ENCODE results near the gene GAB2. TPM values are rescaled to one million over a fixed set of nuclear protein-coding genes. Genes with fewer than 3 reads are reported as not detected.

The GAB2 gene
- total RNA-seq, 3 donors from 2014 or later = 1.9 to 3.2 (median 3.2) TPM

DNA sequence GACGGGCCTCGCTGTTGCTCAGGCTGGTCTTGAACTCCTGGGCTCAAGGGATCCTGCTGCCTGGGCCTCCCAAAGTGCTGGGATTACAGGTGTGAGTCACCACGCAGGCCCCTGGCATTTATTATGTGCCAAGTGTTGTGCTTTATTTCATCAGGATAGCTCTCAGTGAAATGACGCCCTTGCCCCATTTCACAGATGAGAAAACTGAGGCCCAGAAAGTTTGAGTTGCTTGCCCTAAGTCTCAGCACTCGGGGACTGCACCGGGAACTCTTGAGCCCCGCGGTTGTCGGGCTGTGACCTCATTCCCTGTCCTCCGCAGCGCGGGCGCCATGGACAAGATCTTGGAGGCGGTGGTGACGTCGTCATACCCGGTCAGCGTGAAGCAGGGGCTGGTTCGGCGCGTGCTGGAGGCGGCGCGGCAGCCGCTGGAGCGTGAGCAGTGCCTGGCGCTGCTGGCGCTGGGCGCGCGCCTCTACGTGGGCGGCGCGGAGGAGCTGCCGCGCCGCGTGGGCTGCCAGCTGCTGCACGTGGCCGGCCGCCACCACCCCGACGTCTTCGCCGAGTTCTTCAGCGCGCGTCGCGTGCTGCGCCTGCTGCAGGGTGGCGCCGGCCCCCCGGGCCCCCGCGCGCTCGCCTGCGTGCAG, 221.6 kb downstream of the GAB2 start:
- H3K27me3 Mint-ChIP-seq (ENCODE audit: low read depth) = no peaks in the 10 kb centered on the region
- H3K9me3 Mint-ChIP-seq = no peaks in the 10 kb centered on the region
- DNase-seq (no peak), ATAC-seq (no peak)
- peaks cover 7% of the 10 kb centered on the region for H3K36me3 Mint-ChIP-seq (ENCODE audit: insufficient read depth)
- H3K4me3 Mint-ChIP-seq = no peak overlapping the region
- peaks cover 26% of the 10 kb centered on the region for H3K4me1 Mint-ChIP-seq (ENCODE audit: low read depth)

DNA sequence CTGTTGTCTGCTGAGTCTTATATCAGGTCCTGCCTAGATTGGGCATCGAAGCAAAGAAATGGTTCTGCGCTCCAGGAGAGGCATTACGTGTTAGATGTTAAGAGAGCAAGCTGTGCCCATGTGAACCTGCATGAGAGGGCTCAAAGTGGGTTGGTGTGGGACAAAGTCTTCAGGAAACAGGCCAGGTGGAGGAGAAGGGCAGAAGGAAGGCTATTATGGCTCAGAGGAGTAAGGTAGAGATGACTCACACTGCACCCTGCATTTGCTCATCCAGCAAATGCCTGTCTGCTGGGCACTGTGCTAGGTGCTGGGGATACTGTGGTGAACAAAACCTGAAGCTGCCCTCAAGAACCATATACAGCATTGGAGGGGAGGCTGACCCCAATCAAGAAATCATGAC, 223.1 kb downstream of the GAB2 start:
- no peaks in the 10 kb centered on the region for H3K9me3 Mint-ChIP-seq
- H3K4me3 Mint-ChIP-seq = no peak overlapping the region
- ATAC-seq (peak in 1 of 2 donors; percentile 39), DNase-seq (no peak)
- peaks cover 39% of the 10 kb centered on the region for H3K4me1 Mint-ChIP-seq (ENCODE audit: low read depth)
- H3K36me3 Mint-ChIP-seq (ENCODE audit: insufficient read depth) = peaks cover 7% of the 10 kb centered on the region
- no peaks in the 10 kb centered on the region for H3K27me3 Mint-ChIP-seq (ENCODE audit: low read depth)

DNA sequence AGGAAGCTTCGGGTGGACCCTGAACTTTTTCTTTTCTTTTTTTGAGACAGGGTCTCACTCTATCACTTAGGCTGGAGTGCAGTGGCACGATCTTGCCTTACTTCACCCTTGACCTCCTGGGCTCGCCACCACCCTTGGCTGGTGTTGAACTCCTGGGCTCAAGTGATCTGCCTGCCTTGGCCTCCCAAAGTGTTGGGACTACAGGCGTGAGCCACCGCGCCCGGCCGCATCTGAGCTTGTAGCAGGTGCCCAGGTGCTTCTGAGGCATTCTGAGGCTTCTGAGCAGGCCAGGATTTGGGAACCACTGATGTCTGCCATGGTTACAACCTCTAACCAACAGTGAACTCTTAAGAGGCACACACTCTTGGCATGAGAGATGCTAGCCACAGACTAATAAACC, 223.8 kb downstream of the GAB2 start:
- DNase-seq (no peak), ATAC-seq (no peak)
- H3K4me1 Mint-ChIP-seq (ENCODE audit: low read depth) = peaks cover 44% of the 10 kb centered on the region
- no peak overlapping the region for H3K4me3 Mint-ChIP-seq
- no peaks in the 10 kb centered on the region for H3K9me3 Mint-ChIP-seq
- H3K36me3 Mint-ChIP-seq (ENCODE audit: insufficient read depth) = peaks cover 7% of the 10 kb centered on the region
- no peaks in the 10 kb centered on the region for H3K27me3 Mint-ChIP-seq (ENCODE audit: low read depth)

DNA sequence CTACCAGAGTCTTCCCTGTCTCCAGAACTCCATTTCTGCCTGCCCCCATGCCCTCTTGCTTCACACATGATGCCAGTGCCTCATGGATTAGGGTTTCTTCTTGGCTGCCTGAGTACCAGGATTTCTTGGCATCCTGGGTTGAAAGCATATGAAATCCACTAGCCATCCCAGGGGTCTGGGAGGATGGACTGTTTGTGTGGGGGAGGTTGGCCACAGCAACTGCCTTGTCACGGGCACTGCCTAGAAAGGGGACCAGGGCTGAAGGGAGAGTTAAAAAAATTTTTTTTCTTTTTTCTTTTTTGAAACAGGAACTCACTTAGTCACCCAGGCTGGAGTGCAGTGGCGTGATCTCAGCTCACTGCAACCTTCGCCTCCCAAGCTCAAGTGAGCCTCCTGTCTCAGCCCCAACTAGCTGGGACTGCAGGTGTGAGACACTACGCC, 224.7 kb downstream of the GAB2 start:
- ATAC-seq (no peak), DNase-seq (no peak)
- Mint-ChIP-seq H3K9me3 (no peaks in the 10 kb centered on the region), H3K4me3 (no peak overlapping the region), H3K36me3 (ENCODE audit: insufficient read depth) (peaks cover 7% of the 10 kb centered on the region), H3K4me1 (ENCODE audit: low read depth) (peaks cover 45% of the 10 kb centered on the region), H3K27me3 (ENCODE audit: low read depth) (no peaks in the 10 kb centered on the region)

DNA sequence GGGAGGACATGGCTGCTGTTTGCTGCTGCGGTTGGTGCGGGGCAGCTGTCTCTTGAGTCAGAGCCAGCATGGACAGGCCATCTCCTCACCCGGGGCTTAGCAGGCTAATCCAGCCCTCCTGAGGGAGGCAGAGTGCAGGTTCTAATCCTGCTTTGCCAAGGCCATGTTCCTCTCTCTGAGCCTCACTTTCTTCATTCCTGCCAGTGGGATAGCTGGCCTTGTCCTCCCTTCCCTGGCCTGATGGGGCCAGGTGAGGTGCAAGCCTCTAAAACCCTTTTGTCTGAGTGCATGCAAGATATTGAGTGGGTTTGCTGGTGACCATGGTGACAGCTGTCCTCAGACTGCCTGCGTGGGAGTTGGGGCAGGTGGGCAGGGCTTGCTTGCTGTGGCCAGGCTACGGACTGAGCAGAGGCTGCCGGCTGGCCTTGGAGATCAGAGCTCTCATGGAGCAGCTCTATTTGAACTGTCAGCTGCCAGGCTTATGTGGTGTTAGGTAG, 225.3 kb downstream of the GAB2 start:
- ATAC-seq (no peak), DNase-seq (no peak)
- Mint-ChIP-seq H3K9me3 (no peaks in the 10 kb centered on the region), H3K4me3 (no peak overlapping the region), H3K4me1 (ENCODE audit: low read depth) (peaks cover 51% of the 10 kb centered on the region), H3K36me3 (ENCODE audit: insufficient read depth) (peaks cover 7% of the 10 kb centered on the region), H3K27me3 (ENCODE audit: low read depth) (no peaks in the 10 kb centered on the region)

DNA sequence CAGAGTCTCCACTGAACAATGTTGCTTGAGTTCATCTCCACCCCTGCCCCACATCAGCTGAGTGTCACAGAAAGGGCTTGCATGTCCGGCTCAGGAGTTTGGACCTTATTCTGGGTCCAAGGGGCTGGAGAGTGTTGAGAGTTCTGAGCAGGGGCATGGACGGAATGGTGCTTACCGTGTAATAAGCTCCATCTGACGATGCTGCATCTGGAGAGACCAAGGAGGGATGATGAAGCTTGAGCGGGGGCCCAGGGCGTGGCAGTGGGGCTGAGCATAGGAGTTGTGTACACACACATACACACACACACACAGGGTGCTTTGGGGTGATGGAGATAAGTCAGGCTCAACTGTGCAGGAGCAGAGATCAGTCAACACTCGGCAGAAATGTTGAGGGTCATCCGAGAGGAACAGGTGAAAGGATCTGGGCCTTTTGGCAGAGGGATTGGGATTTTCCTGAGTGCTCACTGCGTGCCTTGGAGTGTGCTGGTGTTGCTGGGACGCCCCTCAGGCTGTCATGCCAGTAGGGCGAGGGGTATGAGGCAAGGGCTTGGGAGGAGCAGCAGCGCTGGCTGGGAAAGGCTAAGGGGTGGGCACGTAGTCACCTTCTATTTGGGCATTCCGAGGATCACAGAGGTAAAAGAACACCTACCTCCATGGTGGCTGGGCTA, 226.6 kb downstream of the GAB2 start:
- DNase-seq (no peak), ATAC-seq (no peak)
- H3K27me3 Mint-ChIP-seq (ENCODE audit: low read depth) = no peaks in the 10 kb centered on the region
- peaks cover 59% of the 10 kb centered on the region for H3K4me1 Mint-ChIP-seq (ENCODE audit: low read depth)
- peaks cover 6% of the 10 kb centered on the region for H3K36me3 Mint-ChIP-seq (ENCODE audit: insufficient read depth)
- H3K4me3 Mint-ChIP-seq = no peak overlapping the region
- no peaks in the 10 kb centered on the region for H3K9me3 Mint-ChIP-seq

DNA sequence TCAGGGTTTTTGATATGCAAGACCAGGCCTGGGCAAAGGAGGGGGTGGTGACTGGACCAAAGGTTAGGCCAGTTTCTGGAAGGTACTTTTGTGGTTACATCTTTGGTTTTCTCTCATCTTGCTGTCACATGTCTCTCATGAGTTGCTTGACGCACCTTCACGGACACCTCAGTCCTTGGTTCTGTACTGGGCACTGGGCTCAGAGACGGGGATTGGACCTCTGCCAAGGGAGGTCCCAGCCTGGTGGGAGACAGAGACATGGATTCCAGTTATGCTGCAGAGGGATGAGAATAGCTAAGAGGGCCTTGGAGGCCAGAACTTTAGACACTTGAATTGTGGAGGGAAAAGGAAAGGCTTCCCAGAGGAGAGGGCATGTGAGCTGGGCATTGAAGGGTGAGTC, 227.2 kb downstream of the GAB2 start:
- no peak for DNase-seq

DNA sequence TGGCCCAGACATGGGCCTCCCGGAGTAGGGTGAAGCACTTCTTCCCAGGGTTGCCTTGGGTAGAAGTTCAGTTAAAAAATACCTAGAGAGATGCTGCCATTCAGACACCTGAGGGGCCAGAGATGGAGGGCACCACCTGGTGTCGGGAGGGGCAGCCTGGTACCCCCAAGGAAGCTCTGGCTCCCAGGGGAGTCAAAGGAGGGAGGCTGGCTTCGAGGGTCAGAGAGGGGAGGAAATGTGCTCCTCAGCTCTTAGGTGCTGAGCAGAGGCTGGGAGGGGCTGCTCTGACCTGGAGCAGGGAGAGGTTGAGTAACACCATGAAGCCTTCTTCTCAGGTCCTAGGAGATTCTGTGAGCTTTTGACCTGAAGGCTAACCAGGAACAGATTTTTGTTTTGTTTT, 227.8 kb downstream of the GAB2 start:
- peak overlapping the region; percentile 99 for H3K4me3 Mint-ChIP-seq
- peaks cover 2% of the 10 kb centered on the region for H3K36me3 Mint-ChIP-seq (ENCODE audit: insufficient read depth)
- H3K9me3 Mint-ChIP-seq = no peaks in the 10 kb centered on the region
- peaks cover 59% of the 10 kb centered on the region for H3K4me1 Mint-ChIP-seq (ENCODE audit: low read depth)
- no peaks in the 10 kb centered on the region for H3K27me3 Mint-ChIP-seq (ENCODE audit: low read depth)
- no peak for ATAC-seq
- DNase-seq = no peak

More for the DNA sequence above, 227.2 kb downstream of the GAB2 start:
- no peaks in the 10 kb centered on the region for H3K27me3 Mint-ChIP-seq (ENCODE audit: low read depth)
- ATAC-seq = no peak
- H3K4me3 Mint-ChIP-seq = peak overlapping the region; percentile 99
- H3K4me1 Mint-ChIP-seq (ENCODE audit: low read depth) = peaks cover 59% of the 10 kb centered on the region
- H3K9me3 Mint-ChIP-seq = no peaks in the 10 kb centered on the region
- H3K36me3 Mint-ChIP-seq (ENCODE audit: insufficient read depth) = peaks cover 4% of the 10 kb centered on the region

DNA sequence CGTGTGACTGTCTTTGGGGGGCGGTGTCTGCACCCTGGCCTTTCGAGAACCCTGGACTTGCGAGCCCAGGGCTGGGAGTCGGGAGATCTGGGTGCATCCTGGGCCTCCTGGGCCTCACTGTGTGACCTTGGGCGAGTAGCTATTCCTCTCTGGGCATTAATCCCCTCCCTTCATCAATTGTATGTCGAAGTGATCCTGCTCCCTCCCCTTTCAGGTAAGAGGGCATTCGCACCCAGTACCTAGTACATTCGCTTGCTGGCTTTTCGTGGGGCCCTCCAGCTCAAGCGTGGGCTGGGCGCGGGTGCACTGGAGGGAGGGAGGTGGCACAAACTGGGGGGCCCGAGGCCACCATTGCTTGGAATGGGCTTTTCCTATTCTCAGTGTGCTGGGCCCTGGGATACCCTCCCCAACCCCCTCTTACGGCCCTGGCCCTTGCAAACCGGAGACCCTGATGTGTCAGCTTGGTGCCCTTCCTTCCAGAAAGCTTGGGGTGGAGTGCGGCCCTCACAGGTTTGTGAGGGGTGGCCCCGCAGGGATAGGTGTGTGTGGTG, 228.4 kb downstream of the GAB2 start:
- ATAC-seq = no peak
- H3K4me3 Mint-ChIP-seq = peak overlapping the region; percentile 99
- peaks cover 2% of the 10 kb centered on the region for H3K36me3 Mint-ChIP-seq (ENCODE audit: insufficient read depth)
- H3K9me3 Mint-ChIP-seq = no peaks in the 10 kb centered on the region
- no peak for DNase-seq
- H3K4me1 Mint-ChIP-seq (ENCODE audit: low read depth) = peaks cover 54% of the 10 kb centered on the region
- no peaks in the 10 kb centered on the region for H3K27me3 Mint-ChIP-seq (ENCODE audit: low read depth)

DNA sequence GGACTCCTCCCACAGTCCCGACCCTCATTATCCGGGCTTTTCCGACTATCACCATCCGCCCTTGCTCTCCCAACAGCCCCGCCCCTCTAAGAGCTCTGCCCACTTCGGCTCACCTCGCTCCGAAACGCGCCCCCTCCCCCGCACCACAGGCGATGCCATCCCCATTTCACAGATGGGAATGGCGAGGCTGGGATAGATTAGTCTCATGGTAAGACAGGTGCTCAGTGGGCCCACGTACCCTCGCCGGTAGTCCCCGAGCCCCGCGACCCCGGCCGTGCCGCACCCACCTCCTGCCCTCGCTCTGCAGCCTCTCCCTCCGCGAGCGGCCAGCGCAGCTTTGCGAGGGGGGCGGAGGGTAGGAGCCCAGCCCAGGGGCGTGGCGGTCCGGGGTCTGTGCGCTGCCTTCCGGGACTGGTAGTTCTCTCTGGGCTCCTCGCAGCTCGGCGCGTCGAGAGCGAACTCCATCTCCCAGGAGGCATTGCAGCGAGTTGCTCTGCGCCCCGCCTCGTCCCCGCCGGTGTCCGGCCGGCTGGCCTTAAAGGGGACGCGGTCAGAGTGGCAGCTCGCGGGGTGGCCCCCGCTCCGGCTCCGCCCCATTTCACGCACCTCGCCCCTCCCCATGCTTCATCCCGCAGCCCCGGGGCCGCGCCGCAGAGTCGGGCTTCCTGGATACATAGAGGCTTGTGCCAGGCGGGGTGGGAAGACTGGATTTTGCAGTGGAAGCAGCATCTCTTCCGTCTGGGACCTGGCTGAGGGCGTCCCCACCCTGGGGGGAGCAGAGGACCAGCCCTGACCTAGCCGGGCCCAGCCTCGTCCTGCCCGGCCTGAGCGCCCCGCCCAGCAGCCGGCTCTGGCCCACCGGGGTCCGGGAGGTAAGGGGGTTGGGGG, 229.1 kb downstream of the GAB2 start, which contains the start of the genes KCTD21 and USP35:
Gene KCTD21, minus strand, starts transcription at position 341 of the 888 bp plus-strand sequence. CDS start 14,072 bp downstream, outside the sequence.
Gene USP35, plus strand, starts transcription at position 634 of the 888 bp plus-strand sequence. CDS start 7,327 bp downstream, outside the sequence.
- Mint-ChIP-seq H3K36me3 (ENCODE audit: insufficient read depth) (peaks cover 1% of the 10 kb centered on the region), H3K4me1 (ENCODE audit: low read depth) (peaks cover 52% of the 10 kb centered on the region), H3K27me3 (ENCODE audit: low read depth) (no peaks in the 10 kb centered on the region), H3K9me3 (no peaks in the 10 kb centered on the region), H3K4me3 (peak within 1 kb of the TSS; percentile 99)
- ATAC-seq (peak; percentile 90 to 93), DNase-seq (peak; percentile 88)

DNA sequence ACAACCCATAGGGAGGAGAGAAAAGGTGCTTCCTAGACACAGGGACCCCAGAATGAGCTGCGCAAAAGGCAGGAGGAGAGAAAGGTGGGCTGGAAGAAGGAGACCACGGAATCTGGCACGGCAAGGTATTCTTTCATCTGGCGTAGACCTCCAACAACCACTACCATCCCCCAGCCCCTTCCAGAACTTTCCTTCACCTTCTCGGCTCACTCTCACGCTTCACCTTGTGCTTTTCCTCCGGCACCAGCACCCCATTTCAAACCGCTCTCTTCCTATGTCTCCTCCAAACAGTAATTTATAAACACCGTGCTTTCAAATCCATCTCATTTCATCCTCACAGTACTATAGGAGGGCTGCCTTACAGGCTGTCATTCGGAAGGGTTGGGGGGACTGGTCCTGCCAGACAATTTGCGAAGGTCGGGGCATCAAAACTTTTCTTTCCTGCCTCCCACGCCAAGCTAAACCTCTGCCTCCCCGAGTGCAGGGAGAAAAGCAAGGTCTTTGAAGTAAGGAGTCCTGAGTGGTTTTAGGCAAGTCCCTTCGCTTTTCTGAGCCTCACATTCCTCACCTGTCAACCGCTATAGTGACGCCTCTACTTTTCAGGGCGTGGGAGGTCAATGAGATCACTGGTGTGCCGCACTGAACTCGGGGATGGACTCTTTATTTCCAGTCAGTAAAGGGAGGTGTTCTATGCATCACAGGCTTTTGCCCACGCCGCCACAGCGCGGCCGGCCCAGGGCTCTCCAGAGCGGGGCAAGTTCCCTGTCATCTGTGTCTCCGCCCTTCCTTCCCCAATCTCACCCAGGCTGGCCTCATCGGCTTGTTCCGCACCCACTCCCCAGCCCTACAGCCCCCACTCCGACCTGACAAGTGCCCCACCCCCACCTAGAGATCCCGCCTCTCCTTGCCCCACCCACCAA, 230.0 kb downstream of the GAB2 start:
- H3K36me3 Mint-ChIP-seq (ENCODE audit: insufficient read depth) = peaks cover 3% of the 10 kb centered on the region
- peaks cover 45% of the 10 kb centered on the region for H3K4me1 Mint-ChIP-seq (ENCODE audit: low read depth)
- no peaks in the 10 kb centered on the region for H3K9me3 Mint-ChIP-seq
- peak; percentile 78 to 80 for ATAC-seq
- H3K27me3 Mint-ChIP-seq (ENCODE audit: low read depth) = no peaks in the 10 kb centered on the region
- peak; percentile 79 for DNase-seq
- H3K4me3 Mint-ChIP-seq = peak overlapping the region; percentile 99

DNA sequence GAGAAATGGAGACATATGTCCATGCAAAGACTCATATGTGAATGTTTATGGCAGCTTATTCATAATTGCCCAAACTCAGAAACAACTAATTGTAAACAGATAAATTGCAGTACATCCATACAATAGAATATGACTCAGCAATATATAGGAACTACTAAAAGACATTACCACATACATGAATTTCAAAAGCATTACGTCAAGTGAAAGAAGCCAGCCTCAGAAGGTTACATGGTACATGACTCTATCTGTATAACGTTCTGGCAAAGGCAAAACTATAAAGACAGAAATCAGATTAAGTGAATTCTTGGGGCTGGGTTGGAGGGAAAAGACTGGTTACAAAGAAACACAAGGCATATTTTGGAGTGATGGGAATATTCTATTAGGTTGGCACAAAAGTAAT, 236.4 kb downstream of the GAB2 start:
- no peaks in the 10 kb centered on the region for H3K27me3 Mint-ChIP-seq (ENCODE audit: low read depth)
- no peak overlapping the region for H3K4me3 Mint-ChIP-seq
- H3K9me3 Mint-ChIP-seq = peaks cover 4% of the 10 kb centered on the region
- ATAC-seq (no peak), DNase-seq (no peak)
- peaks cover 19% of the 10 kb centered on the region for H3K36me3 Mint-ChIP-seq (ENCODE audit: insufficient read depth)
- H3K4me1 Mint-ChIP-seq (ENCODE audit: low read depth) = no peaks in the 10 kb centered on the region

DNA sequence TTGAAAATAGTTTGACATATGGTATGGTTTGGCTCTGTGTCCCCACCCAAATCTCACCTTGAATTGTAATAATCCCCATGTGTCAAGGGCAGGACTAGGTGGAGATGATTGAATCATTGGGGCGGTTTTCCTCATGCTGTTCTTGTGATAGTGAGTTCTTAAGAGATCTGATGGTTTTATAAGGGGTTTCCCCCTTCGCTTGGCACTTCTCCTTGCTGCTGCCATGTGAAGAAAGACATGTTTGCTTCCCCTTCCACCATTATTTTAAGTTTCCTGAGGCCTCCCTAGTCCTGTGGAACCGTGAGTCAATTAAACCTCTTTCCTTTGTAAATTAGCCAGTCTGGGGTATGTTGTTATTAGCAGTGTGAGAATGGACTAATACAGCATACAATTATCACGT, 236.9 kb downstream of the GAB2 start:
- no peak for DNase-seq
- ATAC-seq = no peak
- no peaks in the 10 kb centered on the region for H3K27me3 Mint-ChIP-seq (ENCODE audit: low read depth)

More for the DNA sequence above, 236.9 kb downstream of the GAB2 start:
- H3K36me3 Mint-ChIP-seq (ENCODE audit: insufficient read depth) = peaks cover 19% of the 10 kb centered on the region
- H3K4me3 Mint-ChIP-seq = no peak overlapping the region
- peaks cover 4% of the 10 kb centered on the region for H3K9me3 Mint-ChIP-seq
- no peaks in the 10 kb centered on the region for H3K4me1 Mint-ChIP-seq (ENCODE audit: low read depth)
